ENCODE data around the gene NNAT.

DNA sequence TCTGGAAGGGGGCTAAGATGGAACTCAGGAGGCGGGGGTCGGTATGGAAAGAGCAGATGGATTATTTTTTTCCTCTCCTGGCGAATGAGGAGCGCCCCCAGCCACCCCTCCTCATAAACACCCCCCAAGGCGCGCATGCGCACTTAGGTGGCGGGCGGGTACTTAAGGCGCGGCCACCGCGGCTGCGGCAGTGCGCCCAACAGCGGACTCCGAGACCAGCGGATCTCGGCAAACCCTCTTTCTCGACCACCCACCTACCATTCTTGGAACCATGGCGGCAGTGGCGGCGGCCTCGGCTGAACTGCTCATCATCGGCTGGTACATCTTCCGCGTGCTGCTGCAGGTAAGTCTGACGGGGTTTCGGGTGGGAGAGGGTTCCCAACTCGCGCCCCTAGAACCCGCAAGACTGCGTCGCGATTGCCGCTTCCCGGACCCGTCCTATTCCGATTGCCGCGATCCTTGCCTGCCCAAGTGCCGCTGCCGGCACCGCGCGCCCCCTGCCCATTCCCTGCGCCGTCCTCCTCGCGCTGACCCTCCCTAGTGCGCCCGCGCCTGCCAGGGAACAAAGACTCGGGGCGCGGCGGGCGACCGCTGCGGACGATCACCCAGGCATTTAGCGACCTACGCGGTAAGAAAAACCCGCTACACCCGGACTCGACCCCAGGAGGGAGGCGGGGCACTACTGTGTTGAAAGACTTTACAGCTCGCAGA is at the start of gene NNAT:
- TF ChIP-seq, protein P1, sequence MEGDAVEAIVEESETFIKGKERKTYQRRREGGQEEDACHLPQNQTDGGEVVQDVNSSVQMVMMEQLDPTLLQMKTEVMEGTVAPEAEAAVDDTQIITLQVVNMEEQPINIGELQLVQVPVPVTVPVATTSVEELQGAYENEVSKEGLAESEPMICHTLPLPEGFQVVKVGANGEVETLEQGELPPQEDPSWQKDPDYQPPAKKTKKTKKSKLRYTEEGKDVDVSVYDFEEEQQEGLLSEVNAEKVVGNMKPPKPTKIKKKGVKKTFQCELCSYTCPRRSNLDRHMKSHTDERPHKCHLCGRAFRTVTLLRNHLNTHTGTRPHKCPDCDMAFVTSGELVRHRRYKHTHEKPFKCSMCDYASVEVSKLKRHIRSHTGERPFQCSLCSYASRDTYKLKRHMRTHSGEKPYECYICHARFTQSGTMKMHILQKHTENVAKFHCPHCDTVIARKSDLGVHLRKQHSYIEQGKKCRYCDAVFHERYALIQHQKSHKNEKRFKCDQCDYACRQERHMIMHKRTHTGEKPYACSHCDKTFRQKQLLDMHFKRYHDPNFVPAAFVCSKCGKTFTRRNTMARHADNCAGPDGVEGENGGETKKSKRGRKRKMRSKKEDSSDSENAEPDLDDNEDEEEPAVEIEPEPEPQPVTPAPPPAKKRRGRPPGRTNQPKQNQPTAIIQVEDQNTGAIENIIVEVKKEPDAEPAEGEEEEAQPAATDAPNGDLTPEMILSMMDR (IDR thresholded peaks at IDR 0.05; ENCODE audit: insufficient read depth, low read length), result no peak
- TF ChIP-seq, protein P2, sequence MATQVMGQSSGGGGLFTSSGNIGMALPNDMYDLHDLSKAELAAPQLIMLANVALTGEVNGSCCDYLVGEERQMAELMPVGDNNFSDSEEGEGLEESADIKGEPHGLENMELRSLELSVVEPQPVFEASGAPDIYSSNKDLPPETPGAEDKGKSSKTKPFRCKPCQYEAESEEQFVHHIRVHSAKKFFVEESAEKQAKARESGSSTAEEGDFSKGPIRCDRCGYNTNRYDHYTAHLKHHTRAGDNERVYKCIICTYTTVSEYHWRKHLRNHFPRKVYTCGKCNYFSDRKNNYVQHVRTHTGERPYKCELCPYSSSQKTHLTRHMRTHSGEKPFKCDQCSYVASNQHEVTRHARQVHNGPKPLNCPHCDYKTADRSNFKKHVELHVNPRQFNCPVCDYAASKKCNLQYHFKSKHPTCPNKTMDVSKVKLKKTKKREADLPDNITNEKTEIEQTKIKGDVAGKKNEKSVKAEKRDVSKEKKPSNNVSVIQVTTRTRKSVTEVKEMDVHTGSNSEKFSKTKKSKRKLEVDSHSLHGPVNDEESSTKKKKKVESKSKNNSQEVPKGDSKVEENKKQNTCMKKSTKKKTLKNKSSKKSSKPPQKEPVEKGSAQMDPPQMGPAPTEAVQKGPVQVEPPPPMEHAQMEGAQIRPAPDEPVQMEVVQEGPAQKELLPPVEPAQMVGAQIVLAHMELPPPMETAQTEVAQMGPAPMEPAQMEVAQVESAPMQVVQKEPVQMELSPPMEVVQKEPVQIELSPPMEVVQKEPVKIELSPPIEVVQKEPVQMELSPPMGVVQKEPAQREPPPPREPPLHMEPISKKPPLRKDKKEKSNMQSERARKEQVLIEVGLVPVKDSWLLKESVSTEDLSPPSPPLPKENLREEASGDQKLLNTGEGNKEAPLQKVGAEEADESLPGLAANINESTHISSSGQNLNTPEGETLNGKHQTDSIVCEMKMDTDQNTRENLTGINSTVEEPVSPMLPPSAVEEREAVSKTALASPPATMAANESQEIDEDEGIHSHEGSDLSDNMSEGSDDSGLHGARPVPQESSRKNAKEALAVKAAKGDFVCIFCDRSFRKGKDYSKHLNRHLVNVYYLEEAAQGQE (IDR thresholded peaks at IDR 0.05; ENCODE audit: insufficient replicate concordance, low read depth), result no peak
- TF ChIP-seq GABPA (IDR thresholded peaks at IDR 0.05; ENCODE audit: low read depth) (no peak), POLR2AphosphoS5 (IDR thresholded peaks at IDR 0.05; ENCODE audit: low read depth) (no peak)

Data from HL-60 (cell line).